Measurements from ENCODE around the gene RUFY3. TPM values are rescaled to one million over a fixed set of nuclear protein-coding genes. Genes with fewer than 3 reads are reported as not detected.

Gene RUFY3
- total RNA-seq, 1 experiment from 2014 or later, result 48.0 TPM

- H3K27me3 ChIP-seq (ENCODE audit: insufficient read depth, low read length), result no peaks in the 10 kb centered on the region
- H3K23me2 ChIP-seq (ENCODE audit: insufficient read length, low read depth, low read length, poor library complexity, severe bottlenecking), result no peaks in the 10 kb centered on the region
- no peaks in the 10 kb centered on the region for H4K20me1 ChIP-seq (ENCODE audit: control insufficient read depth, insufficient read depth, insufficient read length)
- H3K23ac ChIP-seq (ENCODE audit: insufficient read length, low read depth, low read length), result no peak overlapping the region
- no peak overlapping the region for H3T11ph ChIP-seq (ENCODE audit: low read length)
- H2BK120ac ChIP-seq (ENCODE audit: low read depth, low read length, poor library complexity, severe bottlenecking), result no peak overlapping the region
- Mint-ChIP-seq H3K27ac (no peak overlapping the region), H3K27me3 (ENCODE audit: low read depth) (no peaks in the 10 kb centered on the region), H3K4me1 (no peaks in the 10 kb centered on the region), H3K36me3 (ENCODE audit: insufficient read depth in 1 of 3, low read depth in 3 of 3) (peaks cover 0 to 2% (median 1%) of the 10 kb centered on the region in 3 experiments; a peak in 5 of 7 replicates), H3K4me3 (no peak overlapping the region), H3K9me3 (no peaks in the 10 kb centered on the region)
- no peak overlapping the region for H4K5ac ChIP-seq (ENCODE audit: insufficient read length, low read depth, low read length)
- H3K4me2 ChIP-seq (ENCODE audit: insufficient read depth, insufficient read length, low read length), result no peak overlapping the region
- no peak overlapping the region for H2BK15ac ChIP-seq (ENCODE audit: low read depth, low read length)
- no peak overlapping the region for H4K8ac ChIP-seq (replicated peaks; ENCODE audit: insufficient read length, low read depth, low read length)
- no peak overlapping the region for H3K9ac ChIP-seq (ENCODE audit: extremely low read depth, insufficient read length, low read length)
- no peak overlapping the region for H2BK12ac ChIP-seq (ENCODE audit: insufficient read length, low read depth, low read length)
- H2BK20ac ChIP-seq (ENCODE audit: low read depth, low read length, poor library complexity, severe bottlenecking), result no peak overlapping the region
- DNase-seq, result no peak
- no peaks in the 10 kb centered on the region for H3K4me1 ChIP-seq (ENCODE audit: insufficient read depth, low read length)
- no CpG with 5 or more reads among the region's 1 CpG for WGBS (ENCODE audit: extremely low coverage, insufficient read length, low lambda C conversion rate)
- no peak overlapping the region for H2AK5ac ChIP-seq (ENCODE audit: insufficient read length, low read length)
- H3K14ac ChIP-seq (ENCODE audit: insufficient read depth, low read length), result no peak overlapping the region
- no peak overlapping the region for H2BK5ac ChIP-seq (ENCODE audit: insufficient read length, low read length)
- no peak overlapping the region for H3K56ac ChIP-seq (ENCODE audit: insufficient read length, low read depth, low read length)
- no peak overlapping the region for H3K4ac ChIP-seq (ENCODE audit: low read depth, low read length)
- no peak overlapping the region for H3K27ac ChIP-seq (ENCODE audit: insufficient read length, low read depth, low read length)
- TF ChIP-seq CTCF (conservative IDR thresholded peaks at IDR 0.05), result no peak
- H3K79me2 ChIP-seq (ENCODE audit: insufficient read depth, low read length), result no peaks in the 10 kb centered on the region
- no peak overlapping the region for H2AFZ ChIP-seq (ENCODE audit: low read length)
- H4K91ac ChIP-seq (ENCODE audit: insufficient read length, low read depth, low read length), result no peak overlapping the region
- H3K18ac ChIP-seq (ENCODE audit: insufficient read length, low read depth, low read length), result no peak overlapping the region
- H3K9me3 ChIP-seq (ENCODE audit: control insufficient read depth, low read depth, low read length), result no peaks in the 10 kb centered on the region
- H3K79me1 ChIP-seq (ENCODE audit: insufficient read depth, low read depth, low read length, poor library complexity, severe bottlenecking), result no peaks in the 10 kb centered on the region
Observed at GRCh38 chr4:70759126-70759525, 37.4 kb downstream of the RUFY3 start.

Measured in H9 (cell line).